HG03066 (cell line): Measurements from ENCODE around the gene TMEM81.

Source experiments
- ATAC-seq: cut with Tn5 transposase; IDR thresholded peaks from one replicate; pipeline ENCODE4 v1.9.1; 2021; ENCODE audit warnings: low read depth; ENCODE audit not compliant: unreplicated experiment

Gene TMEM81

DNA sequence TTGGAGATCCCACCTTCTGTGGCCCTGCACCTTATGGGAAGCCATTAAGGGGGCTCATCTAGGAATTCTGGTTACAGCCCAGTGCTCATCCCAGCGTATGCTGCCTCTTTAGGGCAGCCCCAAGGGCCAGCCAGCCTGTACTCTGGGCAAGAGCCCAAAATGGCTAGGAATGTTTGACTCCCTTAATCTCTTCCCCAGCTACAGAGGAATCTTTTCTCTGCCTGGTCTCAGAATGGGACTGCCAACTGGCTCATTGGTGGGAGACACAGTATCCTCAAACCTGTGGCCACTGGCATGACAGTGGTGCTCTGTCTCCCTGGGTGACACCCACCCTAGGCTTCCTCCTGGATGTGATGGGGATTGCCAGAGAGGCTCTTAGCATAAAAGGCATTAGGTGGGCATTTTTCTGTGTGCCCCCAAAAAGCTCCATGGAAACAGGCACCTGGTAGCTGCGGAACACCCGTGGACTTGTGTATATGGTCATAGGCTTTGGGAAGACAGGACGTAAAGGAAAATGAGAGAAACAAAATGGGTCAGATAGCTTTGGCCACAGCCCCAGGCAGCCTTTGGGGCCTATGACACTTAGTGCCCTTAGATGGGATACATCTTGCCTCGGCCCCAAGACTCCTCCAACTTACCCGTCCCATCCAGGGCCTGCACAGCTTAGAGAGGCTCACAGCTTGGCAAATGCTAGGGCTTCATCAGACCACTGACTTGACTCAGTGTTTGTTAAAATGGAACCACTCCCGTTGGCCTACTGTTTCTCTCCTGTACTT lies 6.9 kb downstream of the TMEM81 start:
- ATAC-seq: no peak

DNA sequence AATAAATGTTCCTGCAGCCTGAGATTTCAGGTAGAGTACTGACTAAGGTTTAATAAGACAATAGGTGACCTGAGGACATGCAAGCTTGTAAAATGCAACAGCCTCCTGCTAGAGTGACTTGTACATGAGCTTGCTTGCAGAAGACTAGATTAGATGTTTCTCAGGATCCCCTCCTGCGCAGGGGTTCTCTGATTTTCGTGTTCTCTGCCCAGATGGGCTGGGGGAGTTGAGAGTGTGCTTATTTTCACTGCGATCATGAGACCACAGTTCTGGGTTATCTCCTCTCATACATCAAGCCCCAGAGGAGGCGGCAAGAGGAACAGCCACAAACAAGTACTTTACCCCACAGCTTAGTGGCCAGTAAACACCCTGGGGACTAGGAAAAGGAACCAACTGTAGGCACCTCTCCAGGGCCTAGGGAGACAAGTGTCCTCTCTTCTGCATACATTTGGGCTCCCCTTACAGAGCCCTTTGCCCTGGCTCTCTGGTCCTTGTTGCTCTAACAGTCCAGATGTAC lies 8.0 kb downstream of the TMEM81 start:
- ATAC-seq: no peak

DNA sequence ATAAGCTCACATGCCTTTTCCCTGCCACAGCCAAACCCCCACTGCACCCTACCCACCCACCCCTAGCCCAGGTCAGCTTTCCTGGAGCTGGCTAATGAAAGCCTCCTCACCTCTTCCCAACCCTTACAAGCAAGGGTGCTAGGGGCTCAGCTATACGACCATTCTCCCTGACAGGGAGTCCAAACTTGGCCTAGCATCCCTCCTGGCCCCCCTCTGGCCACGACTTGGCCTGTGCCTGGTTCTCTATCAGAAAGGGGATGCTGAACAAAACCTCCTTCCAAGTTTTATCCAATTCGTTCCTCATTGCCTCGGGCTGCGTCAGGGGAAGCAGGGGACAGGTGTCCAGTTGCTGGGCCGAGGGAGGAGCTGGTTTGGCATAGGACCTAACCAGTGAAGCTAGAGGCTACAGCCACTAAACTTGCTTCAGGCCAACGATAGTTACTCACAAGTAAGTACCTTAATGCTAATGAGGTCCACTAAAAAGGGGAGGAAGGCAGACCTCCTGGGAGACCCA lies 8.6 kb downstream of the TMEM81 start:
- no peak for ATAC-seq

DNA sequence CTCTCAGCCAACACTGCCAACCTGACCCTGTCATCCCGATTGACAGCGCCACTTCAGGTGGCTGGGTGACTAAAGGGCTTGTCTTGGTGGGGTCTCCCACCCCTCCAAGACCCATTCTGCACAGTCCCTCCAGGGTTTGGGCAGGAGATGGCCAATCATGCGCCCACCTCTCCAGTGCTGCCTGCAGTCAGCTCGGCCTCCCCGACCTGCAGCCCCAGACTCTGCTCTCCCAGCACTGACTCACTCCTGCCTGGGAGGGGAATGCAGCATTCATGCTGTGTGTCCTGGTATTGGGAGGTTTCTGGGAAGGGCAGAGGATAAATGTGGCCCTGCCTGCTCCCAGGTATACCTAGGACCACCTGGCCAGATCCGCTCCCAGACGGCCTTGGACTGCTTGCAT lies 9.7 kb downstream of the TMEM81 start:
- no peak for ATAC-seq

DNA sequence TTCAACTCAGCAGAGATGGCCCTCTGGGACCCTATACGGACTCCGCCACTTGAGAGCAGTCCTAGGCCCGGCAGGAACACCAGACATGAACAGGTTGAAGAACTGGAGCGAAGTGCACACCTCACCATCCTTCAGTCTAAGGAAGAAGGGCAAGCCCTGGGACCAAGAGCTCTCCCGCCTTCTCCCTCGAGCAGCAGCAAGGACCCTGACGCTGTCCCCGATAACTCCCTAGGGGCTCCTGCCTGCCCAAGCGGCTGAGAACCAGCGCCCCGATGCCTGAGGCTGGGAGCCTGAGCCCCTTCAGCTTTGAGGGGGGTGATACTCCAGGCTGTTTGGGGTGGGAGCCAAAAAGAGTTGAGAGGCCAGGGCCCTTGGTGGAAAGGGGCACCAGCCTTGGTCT lies 10.2 kb downstream of the TMEM81 start:
- ATAC-seq: no peak

DNA sequence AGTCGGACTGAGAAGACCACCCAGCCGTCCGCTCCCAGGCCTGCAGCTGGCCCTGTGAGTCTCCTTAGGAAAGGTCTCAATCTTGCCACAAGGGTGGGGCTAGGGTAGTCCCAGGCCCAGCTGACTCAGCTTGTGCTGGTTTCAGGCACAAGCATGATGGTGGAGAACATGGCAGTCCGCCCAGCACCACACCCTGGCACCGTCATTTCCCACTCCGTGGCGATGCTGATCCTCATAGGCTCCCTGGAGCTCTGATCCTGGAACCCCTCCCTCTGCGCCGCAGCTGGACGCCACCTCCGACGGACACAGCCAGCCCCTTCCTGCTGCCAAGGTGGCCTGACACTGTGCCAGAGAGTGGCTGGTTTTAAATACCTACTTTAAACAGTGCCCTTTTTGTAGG lies 10.7 kb downstream of the TMEM81 start:
- no peak for ATAC-seq

DNA sequence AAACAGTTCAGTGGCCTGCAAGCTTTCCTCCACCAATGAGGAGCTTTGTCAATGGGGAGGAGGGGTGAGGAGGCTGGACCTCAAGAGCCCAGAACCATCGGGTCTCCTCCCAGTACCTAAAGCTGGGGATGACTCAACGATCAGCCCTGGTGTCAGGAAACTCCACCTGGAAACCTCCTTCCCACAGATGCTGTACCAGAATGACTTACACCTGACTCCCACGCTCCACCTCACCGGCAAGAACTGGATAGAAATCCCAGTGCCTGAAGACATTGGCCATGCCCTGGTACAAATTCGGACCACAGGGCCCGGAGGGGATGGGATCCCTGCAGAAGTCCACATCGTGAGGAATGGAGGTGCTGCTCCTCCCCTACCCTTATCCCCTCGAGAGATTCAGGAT lies 11.4 kb downstream of the TMEM81 start:
- no peak for ATAC-seq

DNA sequence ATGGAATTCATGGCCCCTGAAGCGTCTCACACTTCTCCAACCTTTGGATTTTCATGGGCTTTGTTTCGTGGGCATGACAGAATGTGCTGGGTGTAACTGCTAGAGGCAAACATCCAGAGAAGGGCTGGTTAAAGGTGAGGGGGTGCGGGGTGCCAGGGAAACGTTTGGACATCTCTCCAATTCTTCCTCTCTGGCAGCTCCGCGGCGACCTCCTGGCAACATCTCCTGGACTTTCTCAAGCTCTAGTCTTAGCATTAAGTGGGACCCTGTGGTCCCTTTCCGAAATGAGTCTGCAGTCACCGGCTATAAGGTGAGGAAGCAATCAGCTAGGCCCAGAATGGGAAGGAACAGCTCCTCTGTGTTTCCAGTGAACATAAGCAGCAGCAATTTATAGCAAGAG lies 12.0 kb downstream of the TMEM81 start:
- no peak for ATAC-seq

DNA sequence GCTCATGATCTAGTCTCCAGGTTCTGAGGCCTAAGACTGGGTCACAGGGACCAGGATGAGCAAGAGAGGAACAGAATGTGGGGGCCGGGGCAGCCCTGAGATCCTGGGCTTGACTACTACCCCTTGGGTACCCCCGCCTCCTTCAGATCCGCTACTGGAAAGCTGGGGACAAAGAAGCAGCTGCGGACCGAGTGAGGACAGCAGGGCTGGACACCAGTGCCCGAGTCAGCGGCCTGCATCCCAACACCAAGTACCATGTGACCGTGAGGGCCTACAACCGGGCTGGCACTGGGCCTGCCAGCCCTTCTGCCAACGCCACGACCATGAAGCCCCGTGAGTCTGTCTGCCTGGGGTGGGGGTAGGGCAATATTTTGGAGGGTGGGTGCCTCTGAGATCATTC lies 12.5 kb downstream of the TMEM81 start:
- ATAC-seq: no peak

DNA sequence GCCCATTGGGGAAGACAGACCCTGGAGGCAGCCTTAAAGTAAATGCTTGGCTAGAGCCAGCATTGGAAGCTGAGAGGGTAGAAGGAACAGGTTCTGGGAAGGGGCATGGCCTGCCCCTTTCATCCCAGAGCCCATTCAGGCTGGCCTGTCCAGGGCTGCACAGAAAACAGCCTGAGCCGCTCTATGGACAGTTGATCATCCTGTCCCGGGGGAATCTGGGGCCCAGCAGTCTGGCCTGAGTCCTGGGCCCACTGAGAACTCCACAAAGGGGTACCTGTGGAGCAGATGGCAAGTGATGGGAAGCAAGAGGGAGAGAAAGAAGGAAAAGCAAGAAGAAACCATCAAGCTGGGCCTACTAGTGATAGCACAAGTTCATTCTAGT lies 13.2 kb downstream of the TMEM81 start:
- no peak for ATAC-seq

DNA sequence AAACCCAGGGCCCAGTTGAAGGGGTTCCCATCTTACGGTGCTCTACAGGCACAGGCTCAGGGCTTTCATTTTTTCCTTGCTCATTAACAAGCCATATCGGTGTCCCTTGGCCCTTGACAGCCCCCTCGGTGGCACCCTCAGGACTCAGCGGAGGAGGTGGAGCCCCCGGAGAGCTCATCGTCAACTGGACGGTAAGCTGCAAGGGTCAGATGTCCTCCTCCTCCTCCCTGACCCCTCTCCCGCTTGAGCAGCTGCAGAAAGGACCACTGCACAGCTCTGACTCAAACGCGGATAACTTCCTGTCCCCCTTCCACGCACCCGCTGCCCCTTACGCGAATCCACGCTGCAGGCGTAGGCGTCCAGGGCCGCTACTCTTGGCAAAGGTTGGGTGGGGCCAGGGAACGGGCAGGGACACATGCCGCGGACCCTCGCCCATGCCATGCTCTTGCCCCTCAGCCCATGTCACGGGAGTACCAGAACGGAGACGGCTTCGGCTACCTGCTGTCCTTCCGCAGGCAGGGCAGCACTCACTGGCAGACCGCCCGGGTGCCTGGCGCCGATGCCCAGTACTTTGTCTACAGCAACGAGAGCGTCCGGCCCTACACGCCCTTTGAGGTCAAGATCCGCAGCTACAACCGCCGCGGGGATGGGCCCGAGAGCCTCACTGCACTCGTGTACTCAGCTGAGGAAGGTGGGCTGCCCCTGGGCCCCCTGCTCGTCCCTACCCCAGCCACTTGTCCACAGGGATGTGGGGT lies 14.7 kb downstream of the TMEM81 start:
- ATAC-seq: no peak

DNA sequence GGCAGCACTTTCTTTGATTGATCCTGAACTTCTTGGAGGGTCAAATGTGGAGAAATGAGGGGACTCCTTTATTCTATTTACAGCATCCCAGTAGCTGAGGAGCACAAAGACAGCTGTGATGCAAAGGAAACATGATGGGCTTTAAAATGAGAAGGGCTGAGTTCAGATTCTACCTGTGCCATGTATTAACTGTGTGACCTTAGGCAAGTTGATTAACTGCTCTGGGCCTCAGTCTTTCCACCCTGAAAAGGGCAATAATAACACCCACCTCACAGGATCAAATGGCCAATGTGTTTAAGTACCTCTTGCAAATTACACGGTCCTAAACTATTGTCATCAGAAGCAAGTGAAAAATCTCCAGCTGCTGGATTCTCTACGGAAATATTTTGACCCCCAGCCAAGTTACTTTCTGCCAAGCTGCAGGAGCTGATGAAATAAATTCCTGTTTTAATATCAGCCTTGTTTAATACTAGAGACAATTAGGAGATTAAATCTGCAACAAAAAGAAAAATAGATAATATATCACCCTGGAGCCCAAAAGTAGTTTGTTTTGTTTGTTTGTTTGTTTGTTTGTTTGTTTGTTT lies 15.7 kb downstream of the TMEM81 start:
- no peak for ATAC-seq

DNA sequence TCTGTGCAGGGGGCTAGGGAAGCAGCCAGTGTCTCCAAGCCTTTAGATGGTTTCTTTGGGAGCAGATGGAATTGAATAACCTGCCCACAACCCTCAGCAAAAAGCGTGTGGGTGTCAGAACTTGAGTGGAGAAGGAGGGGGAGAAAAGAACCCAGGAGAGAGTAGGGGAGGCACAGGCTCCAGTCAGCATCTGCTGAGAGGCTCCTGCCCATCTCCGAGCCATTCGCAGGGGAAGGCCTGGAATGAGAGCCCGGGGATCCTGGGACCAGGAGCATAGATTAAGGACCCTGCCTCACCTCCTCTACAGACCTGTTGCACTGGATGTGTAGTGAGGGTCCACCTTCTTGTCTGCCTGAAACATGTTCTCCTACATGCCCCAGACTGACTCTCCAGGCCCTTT lies 16.3 kb downstream of the TMEM81 start:
- no peak for ATAC-seq

DNA sequence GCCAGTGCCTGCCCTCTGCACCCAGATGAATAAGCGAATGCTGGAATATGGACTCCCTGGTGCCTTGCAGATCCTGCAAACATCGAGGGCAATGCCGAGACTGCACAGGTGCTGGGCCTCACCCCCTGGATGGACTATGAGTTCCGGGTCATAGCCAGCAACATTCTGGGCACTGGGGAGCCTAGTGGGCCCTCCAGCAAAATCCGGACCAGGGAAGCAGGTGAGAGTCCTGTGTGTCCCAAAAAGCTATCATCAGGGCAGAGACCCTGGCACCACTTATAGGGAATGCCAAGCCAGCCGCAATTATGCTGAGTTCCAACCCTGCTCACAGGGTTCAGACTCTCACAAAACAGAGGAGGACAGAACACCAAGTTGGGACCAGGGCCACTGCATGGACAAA lies 17.2 kb downstream of the TMEM81 start:
- no peak for ATAC-seq

DNA sequence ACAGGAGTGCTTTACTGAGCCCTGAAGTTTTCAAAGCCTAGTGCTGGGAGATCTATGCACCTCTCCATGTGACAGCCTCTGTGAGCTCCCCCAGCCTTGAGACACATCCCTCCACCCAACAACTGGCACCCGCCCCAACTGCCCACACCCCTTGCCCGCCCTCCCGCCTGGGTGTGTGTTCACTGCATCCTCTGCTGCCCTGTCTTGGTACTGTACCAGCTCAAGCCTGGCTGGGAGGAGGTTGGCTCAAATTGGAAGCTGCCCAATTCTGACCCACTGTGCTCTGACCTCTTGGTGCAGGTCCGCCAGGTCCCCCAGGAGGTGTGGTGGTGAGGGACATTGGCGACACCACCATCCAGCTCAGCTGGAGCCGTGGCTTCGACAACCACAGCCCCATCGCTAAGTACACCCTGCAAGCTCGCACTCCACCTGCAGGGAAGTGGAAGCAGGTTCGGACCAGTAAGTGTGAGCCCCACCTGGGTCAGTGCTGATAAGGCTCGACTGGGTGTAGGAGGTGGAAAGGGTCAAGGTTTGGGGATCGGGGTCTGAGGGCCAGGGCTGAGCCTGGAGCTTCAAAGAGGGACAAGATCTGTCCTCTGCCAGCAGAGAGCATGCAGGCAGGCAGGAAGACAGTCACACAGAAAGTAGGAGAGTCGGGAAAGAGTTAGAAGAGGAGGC lies 18.0 kb downstream of the TMEM81 start:
- ATAC-seq: no peak

DNA sequence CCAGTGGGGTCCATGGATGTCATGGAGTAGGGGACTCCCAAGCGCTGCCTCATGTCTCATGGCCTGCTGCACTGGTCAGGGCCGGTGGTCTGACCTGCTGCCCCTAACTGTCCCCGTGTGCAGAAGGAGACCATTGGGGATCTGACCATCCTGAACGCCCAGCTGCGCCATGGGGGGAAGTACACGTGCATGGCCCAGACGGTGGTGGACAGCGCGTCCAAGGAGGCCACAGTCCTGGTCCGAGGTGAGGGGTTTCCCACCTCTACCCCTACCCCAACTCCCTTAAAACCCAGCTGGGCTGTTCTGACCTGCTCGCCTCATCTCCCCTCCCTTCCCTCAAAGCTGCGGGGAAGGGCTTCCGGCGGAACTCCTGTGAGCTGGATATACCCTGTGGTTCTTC lies 18.6 kb downstream of the TMEM81 start:
- no peak for ATAC-seq

DNA sequence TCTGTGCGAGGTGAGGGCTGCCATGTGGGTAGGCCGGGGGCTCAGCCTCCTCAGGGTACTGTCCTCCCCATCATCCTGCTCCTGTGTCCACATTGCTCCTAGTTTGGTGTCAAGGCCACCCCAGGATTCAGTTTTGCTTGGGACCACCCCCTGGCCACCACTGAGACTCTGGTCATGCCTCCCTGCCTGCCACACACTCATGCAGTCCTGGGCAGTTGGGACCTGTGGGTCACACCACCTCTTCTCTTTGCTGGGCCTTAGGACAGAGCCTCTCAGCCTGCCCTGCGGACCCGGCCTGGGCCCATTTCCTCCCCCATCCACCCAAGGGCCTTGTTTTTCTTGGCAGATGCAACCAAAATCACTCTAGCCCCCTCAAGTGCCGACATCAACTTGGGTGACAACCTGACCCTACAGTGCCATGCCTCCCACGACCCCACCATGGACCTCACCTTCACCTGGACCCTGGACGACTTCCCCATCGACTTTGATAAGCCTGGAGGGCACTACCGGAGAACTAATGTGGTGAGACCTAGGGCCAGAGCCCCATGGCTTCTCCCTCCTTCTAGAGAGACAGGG lies 19.4 kb downstream of the TMEM81 start:
- no peak for ATAC-seq

DNA sequence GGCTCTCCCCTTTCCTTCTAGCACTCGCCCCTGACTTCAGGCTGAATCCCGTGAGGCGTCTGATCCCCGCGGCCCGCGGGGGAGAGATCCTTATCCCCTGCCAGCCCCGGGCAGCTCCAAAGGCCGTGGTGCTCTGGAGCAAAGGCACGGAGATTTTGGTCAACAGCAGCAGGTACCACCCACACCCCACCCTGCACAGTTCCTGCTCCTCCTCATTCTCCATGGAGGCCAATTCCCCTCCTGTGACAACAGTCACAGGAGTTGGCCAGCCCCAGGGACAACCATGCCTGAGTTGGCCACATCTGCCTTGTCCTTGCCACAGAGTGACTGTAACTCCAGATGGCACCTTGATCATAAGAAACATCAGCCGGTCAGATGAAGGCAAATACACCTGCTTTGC lies 20.0 kb downstream of the TMEM81 start:
- no peak for ATAC-seq

DNA sequence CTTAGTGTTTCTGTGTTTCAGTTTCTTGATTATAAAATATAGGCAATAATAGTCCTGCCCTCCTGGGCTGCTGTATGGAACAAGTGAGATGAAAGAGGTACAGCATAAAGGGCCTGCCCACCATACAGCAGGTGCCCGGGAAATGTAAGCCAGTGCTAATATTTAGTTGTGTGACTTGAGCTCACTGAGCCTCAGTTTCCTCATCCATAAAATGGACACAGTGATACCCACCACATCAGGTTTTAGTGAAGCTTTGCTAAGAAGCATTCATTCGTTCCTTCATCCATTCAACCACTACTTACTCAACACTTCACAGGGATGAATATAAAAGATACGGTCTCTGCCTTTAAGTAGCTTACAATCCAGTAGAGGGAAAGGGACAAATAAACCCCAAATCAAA lies 21.4 kb downstream of the TMEM81 start:
- ATAC-seq: no peak

DNA sequence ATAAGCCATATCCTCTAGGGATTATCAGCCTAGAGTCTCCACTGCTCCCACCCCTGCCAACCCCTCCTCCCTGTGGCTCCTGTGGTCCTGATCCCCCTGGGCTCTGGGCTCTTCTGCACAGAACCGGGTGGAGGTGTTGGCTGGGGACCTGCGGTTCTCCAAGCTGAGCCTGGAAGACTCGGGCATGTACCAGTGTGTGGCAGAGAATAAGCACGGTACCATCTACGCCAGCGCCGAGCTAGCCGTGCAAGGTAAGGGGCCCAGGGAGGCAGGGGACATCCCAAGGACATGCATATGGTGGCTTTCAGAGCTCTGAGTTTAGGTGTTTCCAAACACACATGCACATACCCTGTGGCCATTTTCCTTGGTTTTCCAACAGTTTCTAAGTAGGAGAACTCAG lies 21.9 kb downstream of the TMEM81 start:
- no peak for ATAC-seq

DNA sequence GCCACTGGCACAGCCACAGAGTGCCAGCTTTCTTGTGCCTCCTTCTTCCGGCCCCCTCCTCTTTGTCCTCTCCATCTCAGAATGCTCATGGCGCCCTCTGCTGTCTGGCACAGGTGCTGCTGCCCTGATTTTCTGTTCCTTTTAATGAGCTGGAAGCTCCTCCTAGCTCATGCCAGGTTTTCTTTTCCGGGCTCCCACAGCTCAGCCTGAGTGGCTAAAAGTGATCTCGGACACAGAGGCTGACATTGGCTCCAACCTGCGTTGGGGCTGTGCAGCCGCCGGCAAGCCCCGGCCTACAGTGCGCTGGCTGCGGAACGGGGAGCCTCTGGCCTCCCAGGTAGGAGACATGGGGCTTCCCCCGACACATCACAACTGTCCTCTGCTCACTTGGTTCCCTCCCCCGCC lies 22.6 kb downstream of the TMEM81 start:
- ATAC-seq: no peak
